Effector memory CD4-positive, alpha-beta T cell (primary cell): Measurements from ENCODE around the gene RRAGC.

ENCODE experiments used
- DNase-seq, 3 donors: peaks; one replicate each; pipeline ENCODE4 v3.0.0-alpha.2; 2020
- H3K27ac ChIP-seq: 2 replicates; pipeline ENCODE4 v1.7.0; 2013; ENCODE audit warnings: mild to moderate bottlenecking, low read length, moderate library complexity; ENCODE audit not compliant: insufficient read depth, poor library complexity, severe bottlenecking
- H3K27me3 ChIP-seq: replicated peaks from 2 replicates; pipeline ENCODE4 v1.7.0; 2013; ENCODE audit warnings: mild to moderate bottlenecking, low read length; ENCODE audit not compliant: insufficient read depth, control insufficient read depth, poor library complexity, severe bottlenecking
- H3K36me3 ChIP-seq: 2 replicates; pipeline ENCODE4 v1.7.0; 2013; ENCODE audit warnings: mild to moderate bottlenecking, low read length, moderate library complexity; ENCODE audit not compliant: control insufficient read depth, insufficient read depth
- H3K4me1 ChIP-seq: 2 replicates; pipeline ENCODE4 v1.7.0; 2013; ENCODE audit warnings: low read length, mild to moderate bottlenecking; ENCODE audit not compliant: control insufficient read depth, insufficient read depth, poor library complexity, severe bottlenecking
- H3K4me3 ChIP-seq: 2 replicates; pipeline ENCODE4 v1.7.0; 2013; ENCODE audit warnings: low read length, low read depth, mild to moderate bottlenecking; ENCODE audit not compliant: insufficient read depth, poor library complexity, severe bottlenecking
- H3K9me3 ChIP-seq: 2 replicates; pipeline ENCODE4 v1.7.0; 2013; ENCODE audit warnings: mild to moderate bottlenecking, low read length, moderate library complexity; ENCODE audit not compliant: control insufficient read depth

RRAGC gene

GRCh38 chr1:38834221-38834782, 25.3 kb downstream of the RRAGC start:
- Histone ChIP-seq H3K27ac (no peak overlapping the region), H3K36me3 (peaks cover 21% of the 10 kb centered on the region), H3K4me3 (no peak overlapping the region), H3K27me3 (no peaks in the 10 kb centered on the region), H3K4me1 (no peaks in the 10 kb centered on the region), H3K9me3 (no peaks in the 10 kb centered on the region)
- DNase-seq: no peak

DNA sequence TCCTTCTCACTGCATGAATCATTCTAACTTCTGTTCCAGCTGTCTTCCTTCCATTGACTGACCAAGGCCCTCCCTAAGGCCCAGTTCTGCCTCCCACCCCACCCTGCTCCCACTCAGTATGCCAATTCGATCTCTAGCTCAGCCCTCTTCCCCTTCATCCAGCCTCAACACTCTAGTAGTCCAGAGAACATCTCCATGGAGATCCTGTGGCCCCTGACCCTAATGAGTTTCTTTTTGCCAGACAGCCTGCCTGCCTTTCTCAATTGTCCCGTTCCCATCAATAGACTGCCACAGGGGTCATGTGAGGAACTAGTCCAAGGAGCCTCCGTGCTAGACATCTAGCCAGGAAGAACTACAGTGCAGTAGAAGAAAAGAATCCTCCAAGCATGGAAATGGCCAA, 26.4 kb downstream of the RRAGC start:
- DNase-seq: no peak
- H3K4me3 ChIP-seq: no peak overlapping the region
- no peaks in the 10 kb centered on the region for H3K4me1 ChIP-seq
- no peaks in the 10 kb centered on the region for H3K9me3 ChIP-seq
- H3K27me3 ChIP-seq: no peaks in the 10 kb centered on the region
- H3K36me3 ChIP-seq: peaks cover 10% of the 10 kb centered on the region
- H3K27ac ChIP-seq: no peak overlapping the region

DNA sequence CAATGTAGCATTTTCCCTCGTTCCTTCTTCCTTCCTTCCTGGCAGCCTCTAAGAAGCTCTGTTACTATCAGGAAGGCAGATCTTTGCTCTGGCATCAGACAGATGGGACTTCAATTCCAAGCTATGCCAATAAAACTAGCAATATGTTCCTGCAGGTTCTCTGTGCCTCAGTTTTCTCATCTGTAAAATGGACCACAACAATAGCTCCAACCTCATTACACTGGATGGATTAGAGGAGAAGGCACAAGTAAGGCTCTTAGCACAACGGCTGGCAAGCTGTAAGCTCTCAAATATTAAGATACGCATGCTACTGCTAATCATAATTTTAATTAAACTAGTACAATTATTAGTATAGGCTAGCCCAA, 27.2 kb downstream of the RRAGC start:
- H3K27me3 ChIP-seq: no peaks in the 10 kb centered on the region
- DNase-seq: no peak
- H3K36me3 ChIP-seq: peaks cover 3% of the 10 kb centered on the region
- no peaks in the 10 kb centered on the region for H3K4me1 ChIP-seq
- H3K4me3 ChIP-seq: no peak overlapping the region
- no peak overlapping the region for H3K27ac ChIP-seq
- H3K9me3 ChIP-seq: no peaks in the 10 kb centered on the region

DNA sequence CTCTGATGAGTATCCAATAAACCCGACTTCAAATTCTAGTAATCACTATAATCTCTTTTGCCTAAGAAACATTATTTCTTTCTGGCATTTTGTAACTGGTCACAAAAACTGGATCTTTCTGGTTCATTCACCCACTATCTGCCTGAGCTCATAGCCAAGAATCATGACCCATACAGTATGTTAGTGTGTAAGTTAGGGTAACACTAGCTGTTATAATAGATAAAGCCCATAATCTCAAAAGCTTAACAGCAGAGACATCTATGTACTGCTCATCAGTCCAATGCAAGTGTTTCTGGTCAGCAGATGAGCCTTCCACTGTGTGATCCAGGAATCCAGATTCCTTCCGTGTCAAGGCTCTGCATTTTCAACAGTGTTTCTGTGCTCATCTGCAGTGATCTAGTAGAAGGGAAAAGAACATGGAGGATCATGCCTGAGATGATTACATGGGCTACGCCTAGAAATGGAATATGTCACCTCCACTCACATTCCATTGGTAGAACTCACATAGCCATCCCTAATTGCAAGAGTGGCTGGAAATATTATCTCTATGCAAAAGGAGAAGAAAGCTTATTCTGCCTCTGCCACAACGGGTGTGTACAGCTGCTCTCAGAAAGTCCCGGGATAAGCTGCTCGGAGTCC, 27.7 kb downstream of the RRAGC start:
- H3K9me3 ChIP-seq: no peaks in the 10 kb centered on the region

GRCh38 chr1:38829368-38829767, 30.2 kb downstream of the RRAGC start:
- H3K4me3 ChIP-seq: no peak overlapping the region
- no peaks in the 10 kb centered on the region for H3K4me1 ChIP-seq
- H3K9me3 ChIP-seq: no peaks in the 10 kb centered on the region
- no peak overlapping the region for H3K27ac ChIP-seq
- no peaks in the 10 kb centered on the region for H3K27me3 ChIP-seq
- H3K36me3 ChIP-seq: no peaks in the 10 kb centered on the region
- no peak for DNase-seq

More for the DNA sequence above, 27.7 kb downstream of the RRAGC start:
- Histone ChIP-seq H3K4me3 (no peak overlapping the region), H3K4me1 (no peaks in the 10 kb centered on the region), H3K36me3 (no peaks in the 10 kb centered on the region), H3K27ac (no peak overlapping the region), H3K27me3 (no peaks in the 10 kb centered on the region)
- no peak for DNase-seq

DNA sequence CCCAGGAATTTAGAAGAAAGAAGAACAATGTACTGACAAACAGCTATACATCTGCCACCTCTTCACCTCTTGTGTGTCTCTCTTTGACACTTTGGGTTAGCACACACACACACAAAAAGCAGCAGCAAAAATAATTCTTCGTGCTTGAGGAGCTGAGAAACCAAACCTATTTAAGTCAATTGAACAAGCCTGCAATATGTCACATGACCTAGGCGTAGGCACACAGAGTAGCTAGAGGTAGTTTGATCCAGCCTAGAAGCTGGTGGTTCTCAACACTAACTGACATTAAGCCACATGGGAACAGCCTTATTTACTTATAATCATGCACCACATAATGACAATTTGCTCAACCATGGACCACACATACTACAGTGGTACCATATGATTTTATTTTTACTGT, 32.3 kb downstream of the RRAGC start:
- Histone ChIP-seq H3K4me3 (no peak overlapping the region), H3K27me3 (no peaks in the 10 kb centered on the region), H3K4me1 (no peaks in the 10 kb centered on the region), H3K27ac (no peak overlapping the region), H3K36me3 (no peaks in the 10 kb centered on the region), H3K9me3 (no peaks in the 10 kb centered on the region)
- DNase-seq: no peak

GRCh38 chr1:38826886-38827285, 32.7 kb downstream of the RRAGC start:
- DNase-seq: no peak
- Histone ChIP-seq H3K4me1 (no peaks in the 10 kb centered on the region), H3K27ac (no peak overlapping the region), H3K36me3 (no peaks in the 10 kb centered on the region), H3K9me3 (no peaks in the 10 kb centered on the region), H3K27me3 (no peaks in the 10 kb centered on the region), H3K4me3 (no peak overlapping the region)

- Histone ChIP-seq H3K4me1 (no peaks in the 10 kb centered on the region), H3K27ac (no peak overlapping the region), H3K36me3 (no peaks in the 10 kb centered on the region), H3K4me3 (no peak overlapping the region), H3K27me3 (no peaks in the 10 kb centered on the region), H3K9me3 (no peaks in the 10 kb centered on the region)
- DNase-seq: no peak
Observed at GRCh38 chr1:38826262-38826661, 33.3 kb downstream of the RRAGC start.

GRCh38 chr1:38820860-38821259, 38.7 kb downstream of the RRAGC start:
- H3K27ac ChIP-seq: no peak overlapping the region
- no peaks in the 10 kb centered on the region for H3K9me3 ChIP-seq
- no peaks in the 10 kb centered on the region for H3K36me3 ChIP-seq
- DNase-seq: no peak
- H3K27me3 ChIP-seq: peaks cover 29% of the 10 kb centered on the region
- H3K4me3 ChIP-seq: no peak overlapping the region
- peaks cover 9% of the 10 kb centered on the region for H3K4me1 ChIP-seq

DNA sequence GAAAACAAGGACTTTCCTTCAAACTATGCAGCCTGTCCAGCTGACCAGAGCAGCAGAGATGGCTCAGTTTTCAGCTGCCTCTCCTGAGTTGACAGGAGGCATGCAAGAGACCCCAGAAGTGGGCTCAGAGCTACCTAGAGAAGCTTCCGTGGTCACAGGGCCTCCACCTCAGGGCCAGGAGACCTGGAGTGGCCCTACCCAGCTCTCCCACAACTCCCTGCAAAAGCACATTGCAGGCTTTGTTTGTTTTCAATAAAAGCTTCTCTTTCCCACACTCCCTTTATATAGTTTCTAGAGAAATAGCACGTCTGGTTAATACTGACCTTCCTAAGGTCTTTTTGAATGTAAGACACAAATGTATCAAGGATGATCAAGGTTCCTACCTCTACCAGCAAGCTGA, 40.1 kb downstream of the RRAGC start:
- H3K4me1 ChIP-seq: peaks cover 9% of the 10 kb centered on the region
- DNase-seq: no peak
- no peak overlapping the region for H3K27ac ChIP-seq
- no peaks in the 10 kb centered on the region for H3K36me3 ChIP-seq
- no peaks in the 10 kb centered on the region for H3K9me3 ChIP-seq
- H3K4me3 ChIP-seq: no peak overlapping the region
- peaks cover 34% of the 10 kb centered on the region for H3K27me3 ChIP-seq
